Fibroblast of the aortic adventitia (primary cell): ENCODE measurements around the gene SSR4. TPM values are rescaled to one million over a fixed set of nuclear protein-coding genes. Genes with fewer than 3 reads are reported as not detected.
"Not testable (repeated sequence)": the region's sequence is repeated elsewhere in the genome, so short reads cannot be mapped to it uniquely, and the experiment has no call there.

Experiments used
- DNase-seq: peaks from one replicate; pipeline ENCODE4 v3.0.0-alpha.2; 2010; ENCODE audit warnings: low read depth
- H3K4me3 ChIP-seq: 2 replicates; pipeline ENCODE4 v1.5.1; 2011; ENCODE audit warnings: low read depth, mild to moderate bottlenecking, control low read depth, low read length, moderate library complexity
- total RNA-seq: library from RNA; depleted of rRNA; stranded (reverse); fragments of >200 nt; gene quantifications from 2 replicates; pipeline ENCODE4 v1.2.3, GENCODE V29; 2012; ENCODE audit warnings: low replicate concordance
- TF ChIP-seq, protein P1 (sequence below): IDR thresholded peaks from 2 replicates; pipeline ENCODE4 v1.5.1; 2011; ENCODE audit warnings: mild to moderate bottlenecking, low read length, control low read depth, inconsistent platforms; ENCODE audit not compliant: insufficient read depth

SSR4 gene
- total RNA-seq, 1 donor: 186 TPM

DNA sequence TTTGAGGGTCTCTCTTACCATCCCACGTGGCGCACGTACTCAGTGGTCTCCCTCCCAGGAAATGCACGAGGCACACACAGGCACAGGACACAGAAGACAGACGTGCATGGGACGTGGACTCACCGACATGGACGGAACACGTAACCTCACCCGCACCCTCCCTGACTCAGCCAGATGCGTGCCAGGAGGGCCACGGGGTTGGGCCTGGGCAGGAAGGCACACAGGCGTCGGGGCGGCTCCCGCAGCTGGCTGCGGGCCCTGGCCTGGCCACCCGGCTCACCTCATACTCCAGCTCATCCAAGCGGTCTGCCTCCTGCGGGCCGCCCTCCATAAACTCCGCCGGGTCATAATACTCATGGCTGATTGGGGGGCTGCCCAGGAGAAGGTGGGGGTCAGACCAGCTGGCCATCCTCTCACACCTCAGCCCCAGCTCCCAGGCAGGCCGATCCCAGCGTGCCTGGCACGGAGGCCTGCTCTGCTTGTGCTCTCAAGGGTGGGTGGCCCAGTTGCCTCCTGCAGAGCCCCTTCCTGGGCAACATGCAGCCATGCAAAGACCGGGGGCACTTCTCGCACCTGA lies 12.6 kb downstream of the SSR4 start:
- no peak for DNase-seq
- H3K4me3 ChIP-seq: no peak overlapping the region
- TF ChIP-seq, protein P1, sequence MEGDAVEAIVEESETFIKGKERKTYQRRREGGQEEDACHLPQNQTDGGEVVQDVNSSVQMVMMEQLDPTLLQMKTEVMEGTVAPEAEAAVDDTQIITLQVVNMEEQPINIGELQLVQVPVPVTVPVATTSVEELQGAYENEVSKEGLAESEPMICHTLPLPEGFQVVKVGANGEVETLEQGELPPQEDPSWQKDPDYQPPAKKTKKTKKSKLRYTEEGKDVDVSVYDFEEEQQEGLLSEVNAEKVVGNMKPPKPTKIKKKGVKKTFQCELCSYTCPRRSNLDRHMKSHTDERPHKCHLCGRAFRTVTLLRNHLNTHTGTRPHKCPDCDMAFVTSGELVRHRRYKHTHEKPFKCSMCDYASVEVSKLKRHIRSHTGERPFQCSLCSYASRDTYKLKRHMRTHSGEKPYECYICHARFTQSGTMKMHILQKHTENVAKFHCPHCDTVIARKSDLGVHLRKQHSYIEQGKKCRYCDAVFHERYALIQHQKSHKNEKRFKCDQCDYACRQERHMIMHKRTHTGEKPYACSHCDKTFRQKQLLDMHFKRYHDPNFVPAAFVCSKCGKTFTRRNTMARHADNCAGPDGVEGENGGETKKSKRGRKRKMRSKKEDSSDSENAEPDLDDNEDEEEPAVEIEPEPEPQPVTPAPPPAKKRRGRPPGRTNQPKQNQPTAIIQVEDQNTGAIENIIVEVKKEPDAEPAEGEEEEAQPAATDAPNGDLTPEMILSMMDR: no peak

DNA sequence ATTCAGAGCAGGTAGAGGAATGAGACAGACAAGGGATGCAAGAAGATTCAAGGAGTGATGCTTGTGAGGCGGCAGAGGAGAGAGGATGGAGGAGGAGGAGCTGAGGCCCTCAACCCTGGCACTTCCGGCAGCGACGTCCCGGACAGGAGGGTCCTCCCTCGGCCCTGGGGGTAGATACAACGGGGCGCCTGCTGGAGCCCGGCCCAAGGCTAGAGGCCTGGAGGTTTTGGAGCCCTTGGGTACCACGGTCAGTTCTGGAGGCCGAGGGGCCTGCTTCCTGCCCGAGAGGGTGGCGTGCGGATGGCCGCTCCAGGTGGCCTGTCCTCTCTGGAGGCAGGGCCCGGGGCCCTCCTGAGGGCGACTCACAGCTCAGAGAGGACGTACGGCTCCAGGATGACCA lies 13.5 kb downstream of the SSR4 start:
- H3K4me3 ChIP-seq: no peak overlapping the region
- TF ChIP-seq, protein P1: no peak
- no peak for DNase-seq

DNA sequence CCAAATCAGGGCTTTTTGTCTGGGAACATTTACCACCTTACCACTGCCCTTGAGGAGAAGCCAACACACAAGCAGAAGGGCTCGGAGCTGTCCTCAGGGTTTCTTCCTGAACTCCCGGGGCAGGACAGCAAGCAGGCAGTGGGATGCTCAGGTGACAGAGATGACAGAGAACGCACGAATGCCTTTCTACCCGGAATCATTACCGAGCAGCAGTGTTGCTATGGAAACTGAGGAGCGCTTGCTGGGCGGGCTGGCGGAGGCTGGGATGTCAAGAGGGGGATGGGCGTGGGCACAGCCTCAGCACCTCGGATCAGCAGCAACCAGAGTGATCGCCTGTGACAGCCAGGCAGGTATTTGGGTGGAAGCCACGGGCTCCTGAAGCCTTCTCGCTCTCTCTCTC lies 17.8 kb downstream of the SSR4 start:
- DNase-seq: no peak
- no peak overlapping the region for H3K4me3 ChIP-seq
- TF ChIP-seq, protein P1: no peak

DNA sequence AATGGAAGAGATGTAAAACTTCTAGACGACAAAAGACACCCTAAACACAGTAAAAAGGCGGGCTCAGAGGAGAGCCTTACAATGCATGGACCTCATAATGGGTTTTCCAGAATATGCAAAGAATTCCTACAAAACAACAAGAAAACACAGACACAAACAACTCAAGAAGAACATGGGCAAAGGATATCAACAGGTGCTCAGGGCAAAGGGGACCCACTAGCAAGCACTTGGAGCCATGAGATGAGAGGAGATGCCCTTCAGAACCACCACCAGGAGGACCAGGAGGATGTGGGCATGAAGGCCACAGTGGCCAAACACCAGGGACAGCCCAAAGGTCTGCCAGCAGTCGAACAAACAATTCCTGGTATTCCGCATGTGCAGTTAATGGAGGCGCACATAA lies 18.7 kb downstream of the SSR4 start:
- no peak for DNase-seq
- TF ChIP-seq, protein P1: no peak
- H3K4me3 ChIP-seq: no peak overlapping the region

DNA sequence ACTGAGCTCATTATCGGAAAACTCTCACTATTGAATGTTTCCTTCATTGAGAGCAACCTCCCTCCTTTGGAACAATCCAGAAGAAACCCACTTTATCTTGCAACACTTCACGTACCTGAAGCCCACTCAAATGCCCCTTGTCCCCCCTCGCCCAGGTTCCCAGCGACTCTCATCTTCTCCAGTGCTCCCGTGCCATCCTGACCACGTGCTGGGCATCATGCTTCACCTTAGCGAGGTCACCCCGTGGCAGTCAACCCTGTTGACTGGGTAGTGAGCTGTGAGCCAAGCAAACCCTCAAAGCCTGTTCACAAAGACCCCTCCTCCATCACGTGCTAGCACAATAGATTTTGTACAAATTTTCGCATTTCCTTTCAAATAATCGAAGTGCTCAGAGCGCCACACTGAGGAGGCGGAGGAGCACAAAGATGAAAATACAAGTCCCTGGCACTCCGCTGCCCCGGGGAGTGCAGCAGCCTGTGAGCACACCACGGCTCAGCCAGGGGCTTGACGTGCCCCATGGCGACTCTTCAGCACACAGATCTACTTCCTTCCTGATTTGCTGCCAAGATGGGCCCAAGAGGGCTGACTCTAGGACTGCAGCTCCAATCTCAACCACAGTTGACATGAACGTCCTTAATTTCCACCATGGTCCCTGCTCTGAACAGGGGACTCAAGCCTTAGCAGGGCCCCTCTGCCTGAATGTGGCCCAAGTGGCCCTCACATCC lies 20.3 kb downstream of the SSR4 start:
- H3K4me3 ChIP-seq: no peak overlapping the region
- TF ChIP-seq, protein P1: no peak
- no peak for DNase-seq

DNA sequence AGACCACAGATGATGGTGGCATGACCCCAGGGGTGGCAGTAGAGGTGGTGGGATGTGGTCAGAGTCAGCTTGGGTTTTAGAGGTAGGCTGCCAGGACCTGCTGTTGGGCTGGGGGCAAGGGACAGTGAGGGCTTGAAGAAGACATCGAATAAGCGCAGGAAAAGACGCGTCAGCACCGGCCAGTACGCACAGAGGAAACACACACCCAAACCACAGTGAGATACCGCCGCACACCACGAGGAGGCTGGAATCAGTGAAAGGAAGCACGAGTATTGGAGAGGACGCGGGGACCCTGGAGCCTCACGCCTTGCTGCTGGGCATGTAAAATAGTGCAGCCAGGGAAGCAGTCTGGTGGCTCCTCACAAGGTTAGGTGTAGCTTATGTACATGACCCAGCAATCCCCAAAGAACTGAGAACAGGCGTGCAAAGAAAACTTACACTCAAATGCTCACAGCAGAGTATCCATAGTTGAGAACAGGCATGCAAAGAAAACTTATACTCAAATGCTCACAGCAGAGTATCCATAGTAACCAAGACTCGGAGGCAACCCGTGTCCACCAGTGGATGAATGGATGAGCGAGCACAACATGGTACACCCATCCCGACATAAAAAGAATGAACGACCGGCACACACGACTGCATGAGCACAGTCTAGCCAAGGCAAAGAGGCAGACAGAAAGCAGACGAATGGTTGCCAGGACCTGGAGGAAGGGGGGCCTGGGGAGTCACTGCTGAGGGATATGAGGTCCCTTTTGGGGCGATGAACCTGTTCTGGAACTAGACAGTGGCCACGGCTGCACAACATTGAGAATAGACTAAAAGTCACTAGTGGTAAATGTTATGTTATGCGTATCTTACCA lies 22.6 kb downstream of the SSR4 start:
- no peak overlapping the region for H3K4me3 ChIP-seq
- TF ChIP-seq, protein P1: no peak
- no peak for DNase-seq

DNA sequence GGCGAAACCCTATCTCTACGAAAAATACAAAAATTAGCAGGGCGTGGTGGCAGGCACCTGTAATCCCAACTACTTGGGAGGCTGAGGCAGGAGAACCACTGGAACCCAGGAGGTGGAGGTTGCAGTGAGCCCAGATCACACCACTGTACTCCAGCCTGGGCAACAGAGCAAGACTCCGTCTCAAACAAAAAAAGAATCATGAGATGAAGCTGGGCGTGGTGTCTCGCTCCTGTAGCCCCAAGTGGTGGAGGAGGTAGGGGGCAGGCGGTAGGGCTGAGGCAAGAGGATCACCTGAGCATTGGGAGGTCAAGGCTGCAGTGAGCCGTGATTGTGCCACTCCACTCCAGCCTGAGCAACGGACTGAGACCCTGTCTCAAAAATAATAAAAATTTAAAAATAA lies 23.6 kb downstream of the SSR4 start:
- not testable (repeated sequence) for H3K4me3 ChIP-seq

More for the DNA sequence above, 23.6 kb downstream of the SSR4 start:
- not testable (repeated sequence) for DNase-seq
